Medulla oblongata (tissue), 1 donor: ENCODE results near the gene SLIT3.

Experiments
- DNase-seq: peaks from one replicate; pipeline ENCODE4 v3.0.0-alpha.2; 2015; ENCODE audit errors: extremely low spot score

Gene SLIT3

DNA sequence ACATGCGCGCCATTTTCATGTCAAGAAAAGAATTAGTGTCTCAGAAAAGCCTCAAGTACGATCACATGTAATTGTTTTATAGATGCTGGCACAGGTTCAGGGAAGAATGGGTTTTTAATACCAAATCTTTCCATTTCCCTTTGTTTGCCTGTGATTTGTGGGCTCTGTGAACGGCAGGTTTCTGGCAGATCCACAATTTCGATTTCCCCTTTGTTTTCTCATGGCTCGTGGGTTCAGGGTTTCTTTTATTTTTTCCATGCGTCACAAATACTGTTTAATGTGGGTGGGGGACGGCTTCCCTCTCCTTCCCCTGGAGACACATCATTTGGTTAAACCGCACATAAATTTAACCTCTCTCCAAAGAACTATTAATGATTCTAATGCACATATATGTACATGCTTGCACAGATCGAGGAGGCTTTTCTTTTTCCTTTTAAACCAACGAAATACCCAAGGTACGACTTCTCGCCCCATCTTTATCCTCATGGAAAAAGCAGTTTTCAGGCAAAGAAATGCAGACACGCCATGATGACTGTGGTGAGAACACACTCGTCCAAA is 195.9 kb downstream of the SLIT3 start:
- DNase-seq, result no peak

DNA sequence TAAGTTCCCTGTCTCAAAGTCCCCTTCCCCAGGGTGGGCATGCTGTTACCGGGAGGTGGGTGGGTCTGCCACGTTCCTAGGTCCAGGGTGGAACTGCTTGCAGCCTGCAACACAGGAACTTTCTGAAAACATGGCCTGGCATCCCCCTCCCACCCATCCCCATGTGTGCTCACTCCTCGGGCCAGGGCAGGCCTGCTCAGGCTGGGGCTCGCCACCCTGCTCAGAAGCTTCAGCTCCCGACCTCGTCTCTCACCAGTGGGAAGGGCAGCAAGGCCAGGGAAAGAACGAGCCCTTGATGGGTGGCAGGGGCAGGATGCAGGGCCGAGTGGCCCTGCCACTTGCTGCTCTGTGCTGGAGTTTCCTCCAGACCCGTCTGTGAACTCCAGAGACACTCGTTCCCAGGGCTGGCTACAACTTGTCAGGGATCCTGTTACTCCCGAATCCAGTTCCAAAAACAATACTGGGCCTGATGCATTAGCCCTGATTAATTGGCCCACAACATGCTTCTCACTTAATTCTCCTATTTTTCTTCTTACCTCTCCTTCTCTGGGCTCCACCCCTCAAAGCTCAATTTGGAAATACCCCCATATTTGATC is 197.3 kb downstream of the SLIT3 start:
- no peak for DNase-seq

DNA sequence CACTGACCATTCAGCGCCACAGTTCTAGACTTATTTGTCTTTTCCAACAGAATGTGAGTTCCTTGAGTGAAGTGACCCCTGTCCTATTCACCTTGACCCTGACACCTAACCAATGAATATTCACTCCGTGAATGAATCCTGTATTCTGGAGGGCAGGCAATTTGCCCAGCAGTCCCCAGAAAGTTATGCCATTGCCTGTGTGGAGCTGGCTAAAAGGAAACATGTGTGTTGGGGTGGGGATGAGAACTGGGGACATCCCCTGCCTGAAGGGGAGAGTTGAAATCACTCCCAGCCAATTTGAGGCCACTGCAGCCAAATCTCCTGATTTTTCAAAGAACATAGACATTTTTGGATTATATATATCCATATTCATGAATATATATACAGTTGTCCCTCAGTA is 199.0 kb downstream of the SLIT3 start:
- DNase-seq, result no peak

DNA sequence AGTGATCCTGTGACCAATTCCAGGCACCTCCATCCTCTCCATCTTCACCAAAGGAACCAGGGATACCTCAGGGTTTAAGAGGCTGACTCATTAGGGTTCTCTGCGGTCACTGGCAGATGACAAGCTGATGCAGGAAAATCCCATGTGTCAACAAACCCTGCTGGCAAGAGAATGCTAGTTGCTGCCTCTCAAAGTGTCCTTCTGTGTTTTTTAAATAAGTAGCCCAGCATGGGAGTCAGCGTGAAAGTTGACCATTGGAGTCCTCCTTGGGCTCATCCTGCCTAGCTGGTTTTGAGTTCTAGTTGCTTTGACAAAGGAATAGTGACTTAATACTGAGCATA is 200.2 kb downstream of the SLIT3 start:
- DNase-seq, result no peak

DNA sequence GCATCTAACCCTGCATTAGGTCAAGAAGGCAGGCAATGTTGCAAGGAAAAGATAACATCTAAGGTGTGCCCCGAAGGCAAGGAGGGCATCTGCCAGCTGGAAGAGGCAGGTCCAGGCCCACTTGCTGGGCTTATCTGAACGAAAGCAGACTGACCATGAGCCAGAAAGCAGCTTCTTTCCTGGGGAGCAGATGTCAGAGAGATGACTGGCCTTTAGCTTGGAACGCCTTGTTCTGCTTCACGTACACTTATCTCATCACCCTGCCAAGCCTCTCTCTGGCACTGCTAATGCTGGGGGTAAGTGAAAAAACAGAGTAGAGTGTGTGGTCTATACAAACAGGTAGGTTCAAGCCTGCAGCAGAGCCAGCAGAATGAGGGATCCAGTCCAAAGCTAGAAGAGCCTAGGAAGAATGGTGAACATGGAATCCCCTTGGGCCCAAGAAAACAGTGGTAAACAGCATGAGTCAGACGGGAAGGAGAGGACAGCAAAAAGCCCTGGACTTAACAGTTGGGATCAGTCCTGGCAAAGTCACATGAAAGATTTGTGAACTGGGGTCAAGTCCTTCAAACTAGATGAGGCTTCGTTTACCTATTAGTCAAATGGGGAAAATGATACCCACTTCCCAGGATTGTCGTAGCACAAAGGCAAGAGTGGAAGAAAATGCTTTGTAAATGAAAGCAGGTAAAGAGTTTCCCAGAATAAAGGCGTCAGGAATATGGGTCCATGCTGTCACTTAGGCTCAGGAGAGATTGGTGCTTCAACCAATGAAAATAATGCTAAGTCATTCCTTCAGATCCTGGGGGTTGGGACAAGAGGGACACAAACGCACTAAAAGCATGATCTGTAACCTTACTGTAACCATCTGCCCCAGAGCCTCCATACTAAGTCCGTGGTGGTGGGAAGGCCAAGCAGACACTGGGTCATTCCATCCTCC is 200.9 kb downstream of the SLIT3 start:
- no peak for DNase-seq

DNA sequence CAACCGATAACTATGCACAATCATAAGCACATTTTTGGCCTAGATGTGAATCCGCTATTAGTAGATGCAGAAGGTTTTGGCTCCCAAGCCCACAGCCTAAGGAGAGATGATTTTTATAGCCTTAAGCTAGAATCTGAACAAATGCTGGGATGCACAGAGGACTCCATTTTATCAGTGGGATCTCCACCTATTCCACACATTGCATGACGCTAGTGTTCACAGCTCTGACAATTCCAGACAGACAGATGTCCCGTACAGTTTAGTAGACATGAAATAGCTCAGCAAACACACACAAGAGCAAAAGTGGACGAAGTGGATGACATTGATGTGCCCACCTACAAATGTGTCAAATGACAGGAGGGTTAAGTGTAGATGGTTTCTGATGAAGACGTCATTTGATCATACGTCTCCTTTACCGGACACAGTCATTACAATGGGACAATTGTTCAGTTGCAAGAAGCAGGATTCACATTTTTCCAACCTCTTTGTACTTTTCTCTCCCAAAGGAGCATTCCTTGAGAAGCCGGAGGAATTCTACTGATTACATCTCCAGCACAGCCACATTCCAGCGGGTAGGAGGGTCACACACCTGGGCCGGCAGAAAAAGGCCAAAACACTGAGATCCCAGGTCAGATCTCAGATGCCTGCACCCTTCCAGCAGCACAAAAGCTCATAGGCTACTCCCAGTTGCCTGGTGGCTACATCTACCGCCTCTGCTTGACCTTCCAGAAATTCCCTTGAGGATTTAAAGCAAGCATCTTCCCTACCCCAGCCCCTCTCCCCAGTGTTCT is 202.4 kb downstream of the SLIT3 start:
- no peak for DNase-seq

DNA sequence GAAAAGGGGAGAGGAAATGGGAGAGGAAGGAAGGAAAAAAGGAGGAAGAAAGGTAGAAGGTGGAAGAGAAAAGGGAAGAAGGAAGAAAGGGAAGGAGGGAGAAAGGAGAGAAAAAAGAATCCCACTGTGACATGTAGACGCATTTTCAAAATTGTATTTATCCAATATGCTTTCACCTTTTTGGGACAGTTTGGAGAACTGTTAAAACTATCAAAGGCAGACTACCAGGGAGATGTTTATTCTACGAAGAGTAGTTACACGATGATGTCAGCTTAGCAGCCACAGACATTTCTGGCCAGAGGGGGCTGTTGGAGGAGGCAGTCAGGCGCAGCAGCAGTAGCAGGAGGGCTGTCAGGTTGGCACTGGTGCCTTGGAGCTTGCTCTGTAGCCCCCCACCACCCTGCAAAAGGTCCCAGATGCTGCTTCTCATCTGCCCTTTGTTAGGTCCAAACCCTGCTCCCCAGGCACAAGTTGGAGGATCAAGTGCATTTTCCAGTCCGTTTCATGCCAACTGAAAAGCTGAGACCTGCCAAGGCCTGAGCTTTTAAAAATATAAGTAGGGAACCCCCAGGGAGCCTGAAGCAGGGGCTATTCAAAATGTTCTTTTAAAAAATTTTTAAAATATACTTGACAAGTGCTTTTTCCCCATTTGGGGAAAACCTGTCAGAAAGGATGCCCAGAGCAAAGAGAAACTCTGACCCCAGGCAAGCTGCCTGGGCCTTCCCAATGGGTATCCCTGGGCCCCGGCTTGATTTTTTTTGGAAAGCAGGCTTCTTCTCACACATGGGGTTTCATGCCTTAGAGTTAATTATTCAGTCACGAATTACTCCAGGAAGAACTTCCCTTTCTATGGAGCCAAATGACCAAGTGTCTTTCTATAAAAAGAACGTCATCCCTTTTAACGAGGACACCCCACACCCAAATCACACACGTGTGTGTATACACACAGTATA is 203.3 kb downstream of the SLIT3 start:
- no peak for DNase-seq

DNA sequence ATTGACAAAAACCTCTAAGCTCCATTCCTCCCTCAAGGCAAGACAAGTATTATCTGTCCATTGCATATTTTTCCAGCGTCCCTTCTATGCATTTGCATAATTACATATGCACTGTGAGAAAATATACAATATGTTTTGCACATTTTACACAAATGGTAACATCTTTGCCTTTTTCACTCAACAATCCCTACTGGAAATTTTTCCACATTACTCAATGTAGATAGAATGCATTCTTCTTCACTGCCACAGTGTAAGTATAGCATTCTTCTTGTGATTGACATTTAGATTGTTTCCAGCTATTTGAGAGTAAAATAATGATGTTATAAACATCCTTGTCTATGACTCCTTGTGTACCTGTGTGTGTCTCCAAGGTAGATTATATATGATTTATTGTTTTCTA is 205.0 kb downstream of the SLIT3 start:
- no peak for DNase-seq

DNA sequence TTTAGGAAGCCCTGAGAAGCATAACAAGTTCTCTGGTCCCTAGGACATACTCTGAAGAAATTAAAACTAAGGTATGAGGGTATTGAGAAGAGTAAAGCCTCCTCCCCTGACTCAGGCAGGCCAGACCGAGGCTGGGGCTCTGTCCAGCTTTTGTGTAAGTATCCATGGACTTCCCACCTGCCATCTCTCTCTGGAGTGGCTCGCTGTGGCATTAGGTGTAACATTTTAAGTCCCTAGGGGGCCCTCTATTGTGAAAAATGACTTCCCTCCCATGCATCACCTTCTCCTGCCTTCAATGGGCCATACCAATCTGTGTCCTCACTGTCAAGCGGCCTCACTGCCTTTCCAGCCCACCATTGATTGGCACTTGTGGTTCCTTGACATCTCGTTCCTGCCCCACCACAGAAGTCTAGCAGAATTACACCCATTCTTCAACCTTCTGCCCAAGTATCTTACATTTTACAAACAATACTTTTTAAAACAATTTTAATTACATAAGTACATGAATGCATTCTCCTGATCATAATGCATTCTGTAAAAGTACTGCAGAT is 205.5 kb downstream of the SLIT3 start:
- DNase-seq, result no peak

DNA sequence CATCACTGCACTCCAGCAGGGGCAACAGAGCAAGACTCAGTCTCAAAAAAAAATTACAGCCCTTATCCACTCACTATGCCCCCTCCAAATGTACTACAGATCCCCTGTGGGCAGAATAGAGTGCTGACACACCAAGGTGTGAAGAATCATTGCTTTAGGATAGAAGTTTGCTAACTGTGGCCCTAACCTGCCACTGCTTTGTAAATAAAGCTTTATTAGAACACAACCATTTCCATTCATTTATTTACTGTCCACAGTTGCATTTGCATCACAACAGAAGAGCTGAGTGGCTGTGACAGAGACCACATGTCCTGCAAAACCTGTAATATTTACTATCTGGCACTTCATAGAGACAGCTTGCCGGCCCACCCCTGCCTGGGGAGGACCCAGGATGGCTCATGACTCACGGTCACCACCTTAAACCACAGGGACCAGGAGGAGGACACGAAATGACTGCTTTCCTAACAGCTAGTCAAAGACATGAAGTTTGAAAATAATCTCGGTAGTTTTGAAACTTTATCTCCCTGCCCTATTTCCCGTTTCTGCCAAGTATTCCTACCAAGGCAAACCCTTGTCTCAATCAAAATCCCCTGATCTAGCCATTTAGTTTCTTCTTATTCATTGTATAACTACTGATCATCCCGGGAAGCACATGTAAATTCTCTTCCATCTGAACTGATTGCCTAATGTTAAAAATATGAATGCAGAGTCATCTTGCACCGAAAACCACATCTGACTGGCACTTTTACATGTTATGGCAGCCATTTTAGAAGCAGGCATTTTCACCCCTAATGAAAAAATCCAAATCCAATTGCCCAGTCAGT is 206.1 kb downstream of the SLIT3 start:
- DNase-seq, result no peak

DNA sequence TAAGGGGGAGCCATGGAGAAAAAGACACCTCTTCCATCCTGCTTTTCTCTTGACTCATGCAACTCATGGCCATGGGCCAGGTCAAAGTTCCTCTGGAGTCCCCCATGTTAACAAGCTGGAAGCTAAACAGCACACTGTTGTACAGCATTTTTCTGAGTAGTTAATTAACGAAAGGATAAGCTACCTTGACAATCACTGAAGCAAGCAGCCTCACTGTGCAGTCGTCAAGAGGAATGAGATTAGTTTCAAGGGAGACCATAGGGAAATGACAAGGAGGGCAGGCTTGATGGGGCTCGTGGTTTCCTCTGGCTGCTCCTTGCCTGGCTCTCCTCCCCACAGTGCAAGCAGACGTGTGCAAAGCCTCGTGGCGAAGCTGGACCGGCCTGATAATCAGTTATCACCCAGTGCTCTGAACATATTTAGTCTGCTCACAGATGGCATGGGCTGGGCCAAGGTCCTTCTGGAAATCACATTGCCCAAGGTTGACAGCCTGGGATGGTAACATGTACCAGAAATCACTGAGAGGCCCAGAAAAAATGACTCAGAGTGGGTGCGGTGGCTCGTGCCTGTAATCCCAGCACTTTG is 209.5 kb downstream of the SLIT3 start:
- no peak for DNase-seq

DNA sequence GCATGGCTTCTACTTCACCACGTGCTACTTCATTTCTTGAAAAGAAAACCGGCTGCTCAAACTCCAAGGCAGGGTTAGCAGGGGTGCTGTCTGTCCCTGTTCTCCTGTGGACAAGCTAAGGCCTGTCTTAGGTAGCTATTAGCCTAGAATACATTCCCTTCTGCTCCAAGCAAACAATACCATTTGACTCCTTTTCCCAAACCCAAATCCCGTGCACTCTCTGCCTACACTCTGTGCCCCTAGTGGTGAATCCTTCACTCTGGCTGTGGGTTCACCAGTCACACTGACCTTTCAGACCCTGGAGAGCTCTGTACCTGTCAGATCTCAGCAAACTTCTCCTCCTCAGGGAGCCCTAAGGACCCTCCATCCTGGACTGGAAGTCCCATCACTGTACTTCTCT is 211.6 kb downstream of the SLIT3 start:
- DNase-seq, result no peak

DNA sequence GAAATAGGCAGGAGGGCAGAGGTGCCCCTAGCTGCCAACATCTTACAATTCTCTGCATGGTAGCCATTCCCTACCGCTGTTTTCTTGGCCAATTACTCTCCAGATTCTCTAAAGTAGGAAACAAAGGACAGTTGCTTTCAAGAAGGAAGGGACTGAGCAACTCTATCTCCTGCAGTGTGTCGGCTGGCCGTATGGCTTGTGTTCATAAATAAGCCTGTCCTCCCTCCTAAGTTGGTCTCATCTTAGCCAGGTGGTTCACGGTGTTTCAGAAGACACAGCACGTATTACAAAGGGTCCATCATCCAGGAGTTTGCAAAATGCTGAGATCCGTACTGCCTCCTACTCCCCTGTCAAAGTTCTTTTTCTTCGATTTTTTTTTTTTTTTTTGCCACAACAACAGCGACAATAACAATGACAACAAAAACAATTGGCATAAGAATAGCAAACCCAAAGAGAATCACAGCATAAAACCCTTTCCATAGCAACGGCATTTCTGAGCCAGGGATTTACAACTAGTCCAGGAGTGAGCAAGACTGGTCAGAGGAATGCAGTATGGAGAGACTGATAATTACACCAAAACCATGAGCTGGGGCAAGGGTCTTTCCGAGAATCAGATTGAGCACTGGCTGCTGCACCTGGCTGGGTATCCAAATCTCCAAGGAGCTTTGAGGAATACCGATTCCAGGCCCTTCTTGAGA is 212.8 kb downstream of the SLIT3 start:
- no peak for DNase-seq

DNA sequence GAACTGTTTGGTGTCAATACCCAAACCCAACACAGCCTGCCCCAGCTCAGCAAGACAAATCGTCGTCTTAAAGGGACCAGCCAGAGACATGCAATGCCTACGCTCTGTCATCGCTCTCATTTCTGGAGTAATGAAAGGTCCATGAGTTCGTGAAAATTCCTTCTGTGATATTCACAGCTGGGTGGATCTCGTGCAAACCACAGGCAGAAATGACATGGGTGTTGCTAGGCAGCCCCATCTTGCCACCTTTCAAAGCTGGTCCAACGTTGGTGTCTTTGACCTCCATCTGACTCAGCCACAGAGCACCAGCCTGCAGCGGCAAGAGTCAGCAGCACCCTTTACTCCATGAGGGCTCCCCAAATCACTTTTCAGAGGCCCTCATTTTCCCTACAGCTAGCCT is 215.3 kb downstream of the SLIT3 start:
- no peak for DNase-seq

DNA sequence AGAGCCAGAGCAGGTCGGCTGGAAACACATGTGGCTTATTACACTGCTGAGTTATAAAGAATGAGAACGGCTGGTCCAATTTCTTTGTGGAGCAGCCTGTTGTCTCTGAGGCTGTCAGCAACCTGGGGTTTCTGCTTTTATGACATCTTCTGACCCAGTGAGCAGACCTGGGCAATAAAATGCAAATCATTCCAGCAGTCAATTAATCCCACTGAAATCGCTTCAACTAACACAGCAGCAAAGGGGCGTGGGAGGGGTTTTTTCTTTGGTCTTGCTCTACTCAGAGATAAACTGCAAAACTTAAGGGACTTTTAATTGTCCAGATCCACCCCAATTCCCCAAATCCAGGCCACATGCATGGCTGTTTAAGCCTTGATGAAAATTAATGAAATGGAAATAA is 215.7 kb downstream of the SLIT3 start:
- DNase-seq, result no peak

DNA sequence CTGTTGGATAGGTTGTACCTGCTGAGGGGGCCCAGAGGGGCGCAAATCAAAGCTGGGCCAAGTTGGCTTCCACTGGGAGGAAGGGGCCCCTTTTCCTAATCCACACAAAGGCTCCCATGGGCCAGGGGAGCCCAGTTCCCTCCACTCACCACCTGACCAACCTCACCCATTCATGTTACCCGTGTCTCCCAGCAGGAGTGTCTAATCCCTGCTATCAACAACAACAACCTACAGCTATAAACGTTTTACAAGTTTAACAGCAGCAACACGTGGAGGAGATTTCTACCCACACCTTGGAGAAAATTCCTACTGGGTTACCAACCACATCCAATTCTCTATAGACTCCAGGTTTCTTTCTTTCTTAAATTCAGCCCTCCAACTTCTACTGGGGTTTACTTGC is 216.2 kb downstream of the SLIT3 start:
- DNase-seq, result no peak

DNA sequence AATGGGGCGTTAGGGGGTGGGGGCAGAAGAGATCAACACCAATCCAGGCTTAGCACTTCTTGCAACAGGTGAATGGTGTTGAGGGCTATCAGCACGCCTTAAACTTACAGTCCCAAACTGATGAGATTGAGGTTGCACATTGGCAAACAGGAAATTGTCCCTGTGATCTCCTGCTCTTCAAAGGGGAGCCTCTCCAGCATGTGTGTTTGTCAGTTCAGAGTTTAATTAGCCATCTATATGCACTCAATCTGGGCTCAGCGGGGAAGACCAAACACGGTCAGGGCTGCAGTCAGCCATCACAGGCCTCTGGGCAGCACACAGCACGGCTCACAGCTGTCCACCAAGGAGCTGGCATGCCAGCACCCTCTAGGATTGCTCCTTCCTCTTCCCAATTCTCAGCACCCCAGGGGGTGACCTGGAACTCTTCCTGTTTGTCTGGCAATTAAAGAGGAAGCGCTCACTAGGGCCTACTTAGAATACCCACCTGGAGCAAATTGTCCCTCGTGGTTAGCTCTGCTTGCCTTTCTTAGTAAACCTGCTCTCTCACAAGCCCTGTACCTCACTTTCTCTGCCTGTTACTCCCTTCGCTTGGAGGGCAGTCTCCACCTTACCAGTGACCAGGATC is 217.4 kb downstream of the SLIT3 start:
- no peak for DNase-seq

DNA sequence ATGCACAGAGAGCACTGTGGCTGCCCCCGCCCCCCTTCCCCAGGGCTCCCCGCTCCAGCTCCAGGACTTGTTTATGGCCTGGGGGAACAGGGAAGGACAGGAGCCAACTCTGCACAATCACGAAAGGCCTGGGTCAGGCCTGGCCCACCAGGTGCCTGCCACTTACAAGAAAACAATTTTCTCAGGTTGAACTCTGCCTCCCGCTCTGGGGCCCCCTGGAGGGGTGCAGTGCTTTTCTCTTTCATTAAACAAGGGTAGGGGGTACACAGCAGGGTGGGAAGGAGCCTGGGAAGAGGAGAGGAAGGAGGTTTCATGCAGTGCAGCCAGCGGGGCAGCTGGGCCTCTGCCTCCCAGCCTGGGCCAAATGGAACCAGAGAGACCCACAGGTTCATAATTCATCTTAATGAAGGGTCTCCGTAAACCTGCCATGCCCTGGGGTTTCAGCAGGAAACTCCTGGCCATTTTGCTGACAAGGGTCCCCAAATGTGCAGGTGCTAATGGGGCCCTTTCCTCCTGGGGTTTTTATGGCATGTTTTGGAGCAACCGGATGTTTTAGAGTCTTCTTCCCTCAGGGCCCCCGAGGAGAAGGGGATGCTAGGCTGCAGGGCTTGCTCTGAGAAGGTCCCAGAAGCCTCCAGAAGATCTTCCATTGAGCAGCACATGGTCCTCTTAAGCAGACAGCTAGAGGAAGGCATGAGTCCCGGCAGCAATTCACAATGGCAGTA is 219.8 kb downstream of the SLIT3 start:
- DNase-seq, result no peak
